ENCODE data around the gene GKN2. TPM values are rescaled to one million over a fixed set of nuclear protein-coding genes. Genes with fewer than 3 reads are reported as not detected.

GKN2 gene
- total RNA-seq, 1 experiment from 2014 or later: not detected

DNA sequence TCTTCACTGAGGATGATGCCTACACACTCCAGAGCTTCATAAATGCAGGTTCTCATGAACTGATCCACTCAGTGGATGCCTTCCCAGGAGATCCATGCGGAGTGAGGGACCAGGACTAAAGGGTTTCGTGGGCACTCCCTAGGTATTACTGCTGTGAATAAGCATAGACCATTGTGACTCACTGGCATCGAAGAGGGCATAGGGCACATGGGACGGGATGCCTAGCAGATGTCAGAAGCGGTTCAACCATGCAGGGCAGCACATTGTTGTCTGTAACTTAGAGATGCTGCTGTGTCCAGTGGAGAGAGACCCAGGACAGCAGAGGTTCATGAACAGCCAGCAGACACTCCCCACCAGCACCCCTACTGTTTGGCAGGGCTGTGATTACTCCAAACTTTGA, 17.2 kb downstream of the GKN2 start:
- no peak for DNase-seq (ENCODE audit: low spot score)
- TF ChIP-seq, protein P1, sequence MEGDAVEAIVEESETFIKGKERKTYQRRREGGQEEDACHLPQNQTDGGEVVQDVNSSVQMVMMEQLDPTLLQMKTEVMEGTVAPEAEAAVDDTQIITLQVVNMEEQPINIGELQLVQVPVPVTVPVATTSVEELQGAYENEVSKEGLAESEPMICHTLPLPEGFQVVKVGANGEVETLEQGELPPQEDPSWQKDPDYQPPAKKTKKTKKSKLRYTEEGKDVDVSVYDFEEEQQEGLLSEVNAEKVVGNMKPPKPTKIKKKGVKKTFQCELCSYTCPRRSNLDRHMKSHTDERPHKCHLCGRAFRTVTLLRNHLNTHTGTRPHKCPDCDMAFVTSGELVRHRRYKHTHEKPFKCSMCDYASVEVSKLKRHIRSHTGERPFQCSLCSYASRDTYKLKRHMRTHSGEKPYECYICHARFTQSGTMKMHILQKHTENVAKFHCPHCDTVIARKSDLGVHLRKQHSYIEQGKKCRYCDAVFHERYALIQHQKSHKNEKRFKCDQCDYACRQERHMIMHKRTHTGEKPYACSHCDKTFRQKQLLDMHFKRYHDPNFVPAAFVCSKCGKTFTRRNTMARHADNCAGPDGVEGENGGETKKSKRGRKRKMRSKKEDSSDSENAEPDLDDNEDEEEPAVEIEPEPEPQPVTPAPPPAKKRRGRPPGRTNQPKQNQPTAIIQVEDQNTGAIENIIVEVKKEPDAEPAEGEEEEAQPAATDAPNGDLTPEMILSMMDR (conservative IDR thresholded peaks at IDR 0.05; ENCODE audit: low read depth, low read length): no peak
- POLR2A ChIA-PET (ENCODE audit: low non-redundant PET): interaction anchor here (0.6 kb wide), 1 partner anchor 208 kb away, joined by 3 read pairs; no protein-coding TSS in a partner anchor
- H3K36me3 ChIP-seq (ENCODE audit: insufficient read depth, low read length, poor library complexity, severe bottlenecking): no peaks in the 10 kb centered on the region
- intact Hi-C loops (cut with micrococcal nuclease; ENCODE audit: unreplicated experiment): no loop called here
- no peaks in the 10 kb centered on the region for H3K27me3 ChIP-seq (replicated peaks; ENCODE audit: insufficient read depth, low read depth, low read length, poor library complexity)
- H3K4me3 ChIP-seq (ENCODE audit: low read depth, low read length, poor library complexity, severe bottlenecking): no peak overlapping the region
- H3K4me1 ChIP-seq (ENCODE audit: insufficient read depth, low read length, poor library complexity, severe bottlenecking): peaks cover 10% of the 10 kb centered on the region
- H3K27ac ChIP-seq (ENCODE audit: low read depth, low read length, poor library complexity, severe bottlenecking): no peak overlapping the region
- H3K9me3 ChIP-seq (ENCODE audit: low read depth, low read length, poor library complexity, severe bottlenecking): no peaks in the 10 kb centered on the region
- CTCF ChIA-PET: no interaction called here
- BruUV-seq (replicated peaks): no TSS peak

DNA sequence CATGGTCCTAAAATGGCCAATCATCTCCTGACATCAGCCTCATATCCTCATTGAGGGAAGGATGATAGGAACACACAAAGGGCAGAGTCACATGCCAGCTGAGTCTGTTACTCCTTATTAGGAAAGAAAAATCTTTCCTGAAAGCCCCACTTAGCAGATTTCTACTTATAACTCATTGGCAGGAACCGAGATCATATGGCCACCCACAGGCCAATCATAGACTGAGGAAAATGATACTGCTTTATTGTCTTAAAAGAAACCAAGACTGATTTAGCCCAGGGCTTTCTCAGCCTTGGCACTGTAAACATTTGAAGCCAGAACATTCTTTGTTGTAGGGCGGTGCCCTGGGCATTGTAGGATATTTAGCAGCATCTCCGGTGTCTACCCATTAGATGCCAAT, 18.7 kb downstream of the GKN2 start:
- CTCF ChIA-PET: no interaction called here

DNA sequence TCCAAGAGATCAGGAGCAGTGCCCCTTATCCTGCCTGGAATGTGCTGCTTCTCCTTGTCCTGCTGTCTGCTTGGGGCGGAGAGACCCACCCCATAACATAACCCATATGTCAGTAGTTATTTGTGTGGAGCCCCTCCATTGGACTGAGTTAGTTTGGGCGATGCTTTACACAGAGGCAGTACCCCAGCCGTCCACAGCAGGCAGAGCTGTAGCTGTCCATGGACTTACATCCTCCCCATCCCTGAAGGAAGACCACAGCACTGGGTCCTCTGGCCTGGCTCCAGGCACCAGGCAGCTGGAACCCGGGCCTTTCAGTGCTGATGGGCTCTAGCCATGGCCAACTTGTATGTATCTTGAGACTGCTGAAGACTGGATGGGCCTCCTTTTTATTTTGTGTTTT, 20.3 kb downstream of the GKN2 start:
- Histone ChIP-seq H3K27ac (ENCODE audit: low read depth, low read length, poor library complexity, severe bottlenecking) (no peak overlapping the region), H3K27me3 (replicated peaks; ENCODE audit: insufficient read depth, low read depth, low read length, poor library complexity) (no peaks in the 10 kb centered on the region), H3K4me1 (ENCODE audit: insufficient read depth, low read length, poor library complexity, severe bottlenecking) (peaks cover 10% of the 10 kb centered on the region), H3K9me3 (ENCODE audit: low read depth, low read length, poor library complexity, severe bottlenecking) (no peaks in the 10 kb centered on the region), H3K36me3 (ENCODE audit: insufficient read depth, low read length, poor library complexity, severe bottlenecking) (no peaks in the 10 kb centered on the region), H3K4me3 (ENCODE audit: low read depth, low read length, poor library complexity, severe bottlenecking) (no peak overlapping the region)
- TF ChIP-seq, protein P1 (conservative IDR thresholded peaks at IDR 0.05; ENCODE audit: low read depth, low read length): no peak
- no peak for TF ChIP-seq EZH2 (IDR thresholded peaks at IDR 0.05; ENCODE audit: borderline replicate concordance, low read depth, low read length, poor library complexity, severe bottlenecking)
- BruUV-seq (replicated peaks): no TSS peak
- DNase-seq (ENCODE audit: low spot score): no peak
- CTCF ChIA-PET: no interaction called here
- intact Hi-C loops (cut with micrococcal nuclease; ENCODE audit: unreplicated experiment): no loop called here
- POLR2A ChIA-PET (ENCODE audit: low non-redundant PET): interaction anchor here (0.5 kb wide), 1 partner anchor 309 kb away, joined by 3 read pairs; no protein-coding TSS in a partner anchor

More for the DNA sequence above, 18.7 kb downstream of the GKN2 start:
- Histone ChIP-seq H3K4me1 (ENCODE audit: insufficient read depth, low read length, poor library complexity, severe bottlenecking) (peaks cover 10% of the 10 kb centered on the region), H3K27me3 (replicated peaks; ENCODE audit: insufficient read depth, low read depth, low read length, poor library complexity) (no peaks in the 10 kb centered on the region), H3K9me3 (ENCODE audit: low read depth, low read length, poor library complexity, severe bottlenecking) (no peaks in the 10 kb centered on the region), H3K27ac (ENCODE audit: low read depth, low read length, poor library complexity, severe bottlenecking) (no peak overlapping the region), H3K36me3 (ENCODE audit: insufficient read depth, low read length, poor library complexity, severe bottlenecking) (no peaks in the 10 kb centered on the region), H3K4me3 (ENCODE audit: low read depth, low read length, poor library complexity, severe bottlenecking) (no peak overlapping the region)
- POLR2A ChIA-PET (ENCODE audit: low non-redundant PET): no interaction called here
- no TSS peak for BruUV-seq (replicated peaks)
- intact Hi-C loops (cut with micrococcal nuclease; ENCODE audit: unreplicated experiment): no loop called here
- no peak for DNase-seq (ENCODE audit: low spot score)
- TF ChIP-seq EZH2 (IDR thresholded peaks at IDR 0.05; ENCODE audit: borderline replicate concordance, low read depth, low read length, poor library complexity, severe bottlenecking): no peak
- TF ChIP-seq, protein P1 (conservative IDR thresholded peaks at IDR 0.05; ENCODE audit: low read depth, low read length): no peak
